Calu3 (cell line): ENCODE measurements around the gene NDUFA5. TPM values are rescaled to one million over a fixed set of nuclear protein-coding genes. Genes with fewer than 3 reads are reported as not detected.
A peak's percentile ranks its signal among the peaks of the same experiment; 100 is the strongest.

Source experiments
- BruUV-seq: library from RNA; stranded (reverse); fragments of 400-500 nt; replicated peaks from 2 replicates; lab custom pipeline; 2021; lab: Mats Ljungman, UMichigan
- CTCF ChIA-PET: fragments of 300-600 bp; sonication (Branson Sonifier 250); formaldehyde crosslinking; loops from one replicate; lab custom pipeline; 2022; ENCODE audit warnings: antibody characterized with exemption; lab: Charles Lee
- DNase-seq: peaks from one replicate; pipeline ENCODE4 v3.0.0; 2022
- H3K27ac Mint-ChIP-seq: one replicate; pipeline ENCODE4 v1.8.0; 2022; ENCODE audit warnings: mixed read lengths; ENCODE audit not compliant: unreplicated experiment
- H3K27me3 Mint-ChIP-seq: one replicate; pipeline ENCODE4 v1.8.0; 2022; ENCODE audit warnings: mixed read lengths; ENCODE audit not compliant: unreplicated experiment
- H3K36me3 Mint-ChIP-seq: one replicate; pipeline ENCODE4 v1.8.0; 2022; ENCODE audit warnings: mild to moderate bottlenecking, moderate library complexity, mixed read lengths; ENCODE audit not compliant: insufficient read depth, unreplicated experiment
- H3K4me1 Mint-ChIP-seq: one replicate; pipeline ENCODE4 v1.8.0; 2022; ENCODE audit warnings: mild to moderate bottlenecking, low read depth, mixed read lengths; ENCODE audit not compliant: unreplicated experiment
- H3K4me3 Mint-ChIP-seq: one replicate; pipeline ENCODE4 v1.8.0; 2022; ENCODE audit warnings: mild to moderate bottlenecking, low read depth, moderate library complexity, mixed read lengths; ENCODE audit not compliant: unreplicated experiment
- H3K9me3 Mint-ChIP-seq: one replicate; pipeline ENCODE4 v1.8.0; 2022; ENCODE audit warnings: low read depth, mixed read lengths; ENCODE audit not compliant: unreplicated experiment
- intact Hi-C: fragments of 100-400 bp; cut with micrococcal nuclease; formaldehyde crosslinking; loops from one replicate; pipeline ENCODE4 v1.10.0; 2022; ENCODE audit not compliant: unreplicated experiment
- total RNA-seq: library from RNA; stranded (reverse); gene quantifications from 2 replicates; pipeline ENCODE4 v1.2.3, GENCODE V29; 2022
- TF ChIP-seq, protein P1 (sequence below): fragments of 200-600 bp; IDR thresholded peaks from one replicate; pipeline ENCODE4 v1.8.0; 2022; ENCODE audit warnings: antibody characterized with exemption; ENCODE audit not compliant: unreplicated experiment

NDUFA5 gene
- total RNA-seq, 1 experiment from 2014 or later, result 75.1 TPM

- no peak overlapping the region for H3K4me3 Mint-ChIP-seq
- intact Hi-C loops, result no loop called here
- no peaks in the 10 kb centered on the region for H3K27me3 Mint-ChIP-seq
- BruUV-seq, result no TSS peak
- CTCF ChIA-PET, result no interaction called here
- H3K9me3 Mint-ChIP-seq, result no peaks in the 10 kb centered on the region
- H3K36me3 Mint-ChIP-seq, result no peaks in the 10 kb centered on the region
- TF ChIP-seq, protein P1, sequence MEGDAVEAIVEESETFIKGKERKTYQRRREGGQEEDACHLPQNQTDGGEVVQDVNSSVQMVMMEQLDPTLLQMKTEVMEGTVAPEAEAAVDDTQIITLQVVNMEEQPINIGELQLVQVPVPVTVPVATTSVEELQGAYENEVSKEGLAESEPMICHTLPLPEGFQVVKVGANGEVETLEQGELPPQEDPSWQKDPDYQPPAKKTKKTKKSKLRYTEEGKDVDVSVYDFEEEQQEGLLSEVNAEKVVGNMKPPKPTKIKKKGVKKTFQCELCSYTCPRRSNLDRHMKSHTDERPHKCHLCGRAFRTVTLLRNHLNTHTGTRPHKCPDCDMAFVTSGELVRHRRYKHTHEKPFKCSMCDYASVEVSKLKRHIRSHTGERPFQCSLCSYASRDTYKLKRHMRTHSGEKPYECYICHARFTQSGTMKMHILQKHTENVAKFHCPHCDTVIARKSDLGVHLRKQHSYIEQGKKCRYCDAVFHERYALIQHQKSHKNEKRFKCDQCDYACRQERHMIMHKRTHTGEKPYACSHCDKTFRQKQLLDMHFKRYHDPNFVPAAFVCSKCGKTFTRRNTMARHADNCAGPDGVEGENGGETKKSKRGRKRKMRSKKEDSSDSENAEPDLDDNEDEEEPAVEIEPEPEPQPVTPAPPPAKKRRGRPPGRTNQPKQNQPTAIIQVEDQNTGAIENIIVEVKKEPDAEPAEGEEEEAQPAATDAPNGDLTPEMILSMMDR, result no peak
- DNase-seq, result no peak
- H3K27ac Mint-ChIP-seq, result no peak overlapping the region
- H3K4me1 Mint-ChIP-seq, result peaks cover 15% of the 10 kb centered on the region
Observed at GRCh38 chr7:123600876-123601275, 43.3 kb upstream of the NDUFA5 start.

DNA sequence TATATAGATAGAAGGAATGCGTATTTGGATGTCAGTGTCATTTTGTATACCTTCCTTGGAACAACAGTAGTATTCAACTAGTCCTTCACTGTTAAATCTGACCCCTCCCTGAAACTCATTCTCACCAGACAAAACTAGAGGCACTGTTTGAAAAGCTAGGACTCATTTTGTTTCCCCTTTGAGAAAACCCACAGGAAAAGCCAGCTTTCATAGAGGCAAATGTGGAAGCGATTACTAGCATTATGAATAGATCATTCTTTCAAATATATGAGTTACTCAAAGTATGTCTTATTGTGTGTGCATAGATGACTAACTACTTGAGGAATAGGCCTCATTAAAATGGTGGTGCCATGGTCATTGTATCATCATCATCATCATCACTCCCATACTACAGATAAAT is 42.1 kb upstream of the NDUFA5 start:
- H3K36me3 Mint-ChIP-seq, result no peaks in the 10 kb centered on the region
- no TSS peak for BruUV-seq
- DNase-seq, result no peak
- CTCF ChIA-PET, result no interaction called here
- no peak overlapping the region for H3K4me3 Mint-ChIP-seq
- peaks cover 13% of the 10 kb centered on the region for H3K4me1 Mint-ChIP-seq
- no peaks in the 10 kb centered on the region for H3K27me3 Mint-ChIP-seq
- H3K9me3 Mint-ChIP-seq, result no peaks in the 10 kb centered on the region
- no peak overlapping the region for H3K27ac Mint-ChIP-seq
- intact Hi-C loops, result no loop called here
- TF ChIP-seq, protein P1, result no peak

DNA sequence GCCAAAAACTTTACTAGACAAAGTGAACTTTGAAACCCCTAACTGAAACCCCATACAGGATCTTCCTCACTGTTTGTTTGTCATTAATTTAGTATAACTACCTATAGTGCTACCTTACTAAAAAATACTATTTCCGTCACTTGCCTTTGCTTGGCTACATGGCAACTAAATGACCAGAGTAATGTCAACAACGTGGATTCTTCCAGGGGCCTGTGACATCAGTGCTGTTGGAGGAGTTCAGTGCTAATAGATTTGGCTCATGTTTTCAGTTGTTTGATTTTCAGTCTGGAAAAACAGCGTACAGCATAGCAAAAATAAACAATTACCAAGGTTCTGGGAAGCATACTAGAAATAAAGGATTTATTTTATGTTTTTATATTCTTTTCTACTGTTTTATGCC is 41.0 kb upstream of the NDUFA5 start:
- intact Hi-C loops, result no loop called here
- CTCF ChIA-PET, result no interaction called here
- TF ChIP-seq, protein P1, result no peak
- Mint-ChIP-seq H3K36me3 (no peaks in the 10 kb centered on the region), H3K9me3 (no peaks in the 10 kb centered on the region), H3K27me3 (peaks cover 8% of the 10 kb centered on the region), H3K4me1 (peaks cover 2% of the 10 kb centered on the region), H3K4me3 (no peak overlapping the region), H3K27ac (no peak overlapping the region)
- DNase-seq, result no peak
- BruUV-seq, result no TSS peak

DNA sequence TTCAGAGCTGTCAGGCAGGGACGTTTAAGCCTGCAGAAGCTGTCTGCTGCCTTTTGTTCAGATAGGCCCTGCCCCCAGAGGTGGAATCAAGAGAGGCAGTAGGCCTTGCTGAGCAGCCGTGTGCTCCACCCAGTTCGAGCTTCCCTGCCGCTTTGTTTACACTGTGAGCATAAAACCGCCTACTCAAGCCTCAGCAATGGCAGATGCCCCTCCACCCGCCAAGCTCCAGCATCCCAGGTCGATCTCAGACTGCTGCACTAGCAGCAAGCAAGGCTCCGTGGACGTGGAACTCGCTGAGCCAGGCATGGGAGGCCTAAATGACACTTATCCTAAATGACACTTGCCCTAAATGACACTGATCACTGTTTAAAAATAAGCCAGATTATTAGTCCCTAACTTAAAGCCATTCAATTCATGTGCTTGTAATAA is 37.2 kb upstream of the NDUFA5 start:
- TF ChIP-seq, protein P1, result no peak
- Mint-ChIP-seq H3K27ac (no peak overlapping the region), H3K4me1 (no peaks in the 10 kb centered on the region), H3K27me3 (peaks cover 22% of the 10 kb centered on the region), H3K9me3 (no peaks in the 10 kb centered on the region), H3K4me3 (no peak overlapping the region), H3K36me3 (no peaks in the 10 kb centered on the region)
- peak; percentile 4 for DNase-seq
- no TSS peak for BruUV-seq
- CTCF ChIA-PET, result no interaction called here
- intact Hi-C loops, result no loop called here
